HepG2 (cell line): ENCODE measurements around the gene ADAD2. TPM values are rescaled to one million over a fixed set of nuclear protein-coding genes. Genes with fewer than 3 reads are reported as not detected.

Experiments
- CREM ChIP-seq, 2 experiments: sonication (generic) in 1 of 2; formaldehyde crosslinking in 1 of 2; IDR thresholded peaks; 2 replicates each; pipeline versions ENCODE4 v1.4.0 to v1.6.1; 2016 to 2020; ENCODE audit warnings: antibody characterized with exemption in 1 of 2, mild to moderate bottlenecking in 1 of 2, missing genetic modification reagents in 1 of 2
- EHMT2 ChIP-seq: fragments of 200-600 bp; sonication (generic); IDR thresholded peaks from 2 replicates; pipeline ENCODE4 v1.7.0; 2017; ENCODE audit warnings: antibody characterized with exemption, low read depth, low read length, borderline replicate concordance
- GABPA ChIP-seq, 2 experiments: IDR thresholded peaks; 2 replicates each; pipeline ENCODE4 v1.6.1; 2011 to 2016; ENCODE audit warnings: low read depth in 2 of 2, low read length in 1 of 2, missing biosample characterization in 1 of 2, missing genetic modification characterization in 1 of 2
- HOXA7 ChIP-seq: sonication (generic); formaldehyde crosslinking; IDR thresholded peaks from 2 replicates; pipeline ENCODE4 v1.8.1; 2022; ENCODE audit warnings: mild to moderate bottlenecking, missing genetic modification reagents, moderate library complexity
- IKZF1 ChIP-seq: fragments of 450-650 bp; IDR thresholded peaks from 2 replicates; pipeline ENCODE4 v1.7.1; 2016
- IRF2 ChIP-seq: IDR thresholded peaks from 2 replicates; pipeline ENCODE4 v1.6.1; 2018; ENCODE audit warnings: missing genetic modification reagents, missing compliant biosample characterization
- JARID2 ChIP-seq: sonication (generic); formaldehyde crosslinking; IDR thresholded peaks from 2 replicates; pipeline ENCODE4 v1.8.1; 2023; ENCODE audit warnings: missing genetic modification reagents, inconsistent platforms; ENCODE audit not compliant: insufficient replicate concordance
- MIER2 ChIP-seq: IDR thresholded peaks from 2 replicates; pipeline ENCODE4 v1.6.1; 2016; ENCODE audit warnings: missing biosample characterization, missing genetic modification reagents
- MTA3 ChIP-seq: sonication (generic); formaldehyde crosslinking; IDR thresholded peaks from 2 replicates; pipeline ENCODE4 v1.4.0; 2020; ENCODE audit warnings: missing genetic modification reagents
- NPAS2 ChIP-seq: sonication (generic); formaldehyde crosslinking; IDR thresholded peaks from 2 replicates; pipeline ENCODE4 v1.8.0; 2022; ENCODE audit warnings: mild to moderate bottlenecking, missing genetic modification reagents, borderline replicate concordance
- NRL ChIP-seq: sonication (generic); formaldehyde crosslinking; IDR thresholded peaks from 2 replicates; pipeline ENCODE4 v1.5.0; 2020; ENCODE audit warnings: missing genetic modification reagents, mild to moderate bottlenecking, moderate library complexity, borderline replicate concordance
- POLR2AphosphoS5 ChIP-seq: IDR thresholded peaks from 2 replicates; pipeline ENCODE4 v1.6.1; 2012; ENCODE audit warnings: low read depth, low read length
- REPIN1 ChIP-seq: sonication (generic); formaldehyde crosslinking; IDR thresholded peaks from 2 replicates; pipeline ENCODE4 v1.8.0; 2022; ENCODE audit warnings: missing genetic modification reagents, low read depth, mild to moderate bottlenecking, borderline replicate concordance
- RORA ChIP-seq: sonication (generic); formaldehyde crosslinking; IDR thresholded peaks from 2 replicates; pipeline ENCODE4 v1.5.0; 2020; ENCODE audit warnings: mild to moderate bottlenecking, missing genetic modification reagents, moderate library complexity
- SAFB2 ChIP-seq: sonication (generic); formaldehyde crosslinking; IDR thresholded peaks from 2 replicates; pipeline ENCODE4 v1.5.1; 2020; ENCODE audit warnings: missing genetic modification reagents, low read depth, mild to moderate bottlenecking, borderline replicate concordance
- SNRNP70 ChIP-seq: fragments of 200-400 bp; formaldehyde crosslinking; IDR thresholded peaks from 2 replicates; pipeline ENCODE4 v1.6.1; 2017; ENCODE audit warnings: mild to moderate bottlenecking, low read depth, low read length, moderate library complexity
- SOX13 ChIP-seq, 3 experiments: fragments of 450-650 bp in 1 of 3; sonication (generic) in 1 of 3; formaldehyde crosslinking in 1 of 3; IDR thresholded peaks in 2 of 3; conservative IDR thresholded peaks in 1 of 3; 2 replicates each; pipeline versions ENCODE4 v1.5.0 to v1.6.1; 2016 to 2020; ENCODE audit warnings: antibody characterized with exemption in 1 of 3, mild to moderate bottlenecking in 1 of 3, missing compliant biosample characterization in 1 of 3, missing genetic modification reagents in 1 of 3, moderate library complexity in 1 of 3
- SRSF1 ChIP-seq: fragments of 200-400 bp; formaldehyde crosslinking; optimal IDR thresholded peaks from 2 replicates; pipeline ENCODE3; 2017; ENCODE audit warnings: mild to moderate bottlenecking, low read depth, low read length, moderate library complexity
- ZNF30 ChIP-seq: sonication (generic); formaldehyde crosslinking; IDR thresholded peaks from 2 replicates; pipeline ENCODE4 v1.5.0; 2020; ENCODE audit warnings: mild to moderate bottlenecking, missing genetic modification reagents
- ZNF382 ChIP-seq: sonication (generic); formaldehyde crosslinking; IDR thresholded peaks from 2 replicates; pipeline ENCODE4 v1.5.0; 2020; ENCODE audit warnings: missing genetic modification reagents, mild to moderate bottlenecking, borderline replicate concordance
- ZNF510 ChIP-seq: sonication (generic); formaldehyde crosslinking; IDR thresholded peaks from 2 replicates; pipeline ENCODE4 v1.4.0; 2020; ENCODE audit warnings: low read depth, mild to moderate bottlenecking, missing genetic modification reagents
- ZNF629 ChIP-seq: sonication (generic); formaldehyde crosslinking; conservative IDR thresholded peaks from 2 replicates; pipeline ENCODE4 v1.5.0; 2020; ENCODE audit warnings: missing genetic modification reagents
- ZSCAN9 ChIP-seq: IDR thresholded peaks from 2 replicates; pipeline ENCODE4 v1.6.1; 2016; ENCODE audit warnings: borderline replicate concordance
- polyA plus RNA-seq, 8 experiments: library from polyadenylated mRNA; depleted of rRNA in 3 of 8; stranded (reverse) in 7 of 8; unstranded in 1 of 8; fragments of >200 nt; fragmentation: Illumina TruSeq in 4 of 8; extraction: Trizol in 4 of 8; gene quantifications; 2 replicates each; pipeline versions ENCODE4 v1.2.1 to v1.2.3, GENCODE V29; 2011 to 2016; ENCODE audit warnings: low read depth in 4 of 8, missing spikeins in 1 of 8, mixed read lengths in 1 of 8; ENCODE audit not compliant: insufficient read depth in 1 of 8
- total RNA-seq, 5 experiments: library from RNA; depleted of rRNA; stranded (reverse); fragments of >200 nt; fragmentation: Illumina TruSeq; extraction: Trizol; gene quantifications; 2 replicates each; pipeline ENCODE4 v1.2.3, GENCODE V29; 2016; ENCODE audit warnings: low read depth in 1 of 5
- TF ChIP-seq, protein P1 (sequence below): IDR thresholded peaks from 2 replicates; pipeline ENCODE4 v1.6.1; 2016; ENCODE audit warnings: low read depth
- TF ChIP-seq, protein P2 (sequence below): IDR thresholded peaks from 2 replicates; pipeline ENCODE4 v1.4.0; 2020; ENCODE audit warnings: mild to moderate bottlenecking, missing genetic modification reagents

The ADAD2 gene
- total and polyA plus RNA-seq, 2 of the 13 experiments (the other 11 are each of a cell fraction or from before 2014, with no cell fraction given) = not detected

- TF ChIP-seq SNRNP70 (no peak), MTA3 (CRISPR knock-in tag) (no peak), ZNF629 (CRISPR knock-in tag) (no peak), REPIN1 (CRISPR knock-in tag) (peak; percentile 50; the same call in 1 of the 2 replicates), IRF2 (CRISPR knock-in tag) (no peak), MIER2 (no peak), RORA (CRISPR knock-in tag) (no peak), CREM (IDR thresholded peaks at IDR 0.05) (no peak), CREM (CRISPR knock-in tag; IDR thresholded peaks at IDR 0.05) (no peak), ZSCAN9 (CRISPR knock-in tag) (no peak), ZNF30 (CRISPR knock-in tag) (no peak), IKZF1 (no peak), ZNF510 (CRISPR knock-in tag) (no peak), EHMT2 (no peak), JARID2 (no peak), NRL (CRISPR knock-in tag) (peak; percentile 44; the same call in 1 of the 2 replicates), GABPA (IDR thresholded peaks at IDR 0.05; ENCODE audit: low read depth, low read length) (no peak), GABPA (CRISPR knock-in tag; IDR thresholded peaks at IDR 0.05; ENCODE audit: low read depth) (no peak), SAFB2 (CRISPR knock-in tag) (peak; percentile 54; the same call in 1 of the 2 replicates), NPAS2 (CRISPR knock-in tag) (no peak), SOX13 (IDR thresholded peaks at IDR 0.05) (no peak), SOX13 (CRISPR knock-in tag; conservative IDR thresholded peaks at IDR 0.05 in 1 of 2, IDR thresholded peaks at IDR 0.05 in 1 of 2) (no peak), SRSF1 (peak; percentile 15), POLR2AphosphoS5 (peak; percentile 56; the same call in 1 of the 2 replicates), HOXA7 (CRISPR knock-in tag) (no peak), ZNF382 (CRISPR knock-in tag) (no peak)
- TF ChIP-seq, protein P1, sequence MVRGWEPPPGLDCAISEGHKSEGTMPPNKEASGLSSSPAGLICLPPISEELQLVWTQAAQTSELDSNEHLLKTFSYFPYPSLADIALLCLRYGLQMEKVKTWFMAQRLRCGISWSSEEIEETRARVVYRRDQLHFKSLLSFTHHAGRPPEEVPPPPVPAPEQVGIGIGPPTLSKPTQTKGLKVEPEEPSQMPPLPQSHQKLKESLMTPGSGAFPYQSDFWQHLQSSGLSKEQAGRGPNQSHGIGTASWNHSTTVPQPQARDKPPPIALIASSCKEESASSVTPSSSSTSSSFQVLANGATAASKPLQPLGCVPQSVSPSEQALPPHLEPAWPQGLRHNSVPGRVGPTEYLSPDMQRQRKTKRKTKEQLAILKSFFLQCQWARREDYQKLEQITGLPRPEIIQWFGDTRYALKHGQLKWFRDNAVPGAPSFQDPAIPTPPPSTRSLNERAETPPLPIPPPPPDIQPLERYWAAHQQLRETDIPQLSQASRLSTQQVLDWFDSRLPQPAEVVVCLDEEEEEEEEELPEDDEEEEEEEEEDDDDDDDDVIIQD (CRISPR knock-in tag) = no peak
- TF ChIP-seq, protein P2, sequence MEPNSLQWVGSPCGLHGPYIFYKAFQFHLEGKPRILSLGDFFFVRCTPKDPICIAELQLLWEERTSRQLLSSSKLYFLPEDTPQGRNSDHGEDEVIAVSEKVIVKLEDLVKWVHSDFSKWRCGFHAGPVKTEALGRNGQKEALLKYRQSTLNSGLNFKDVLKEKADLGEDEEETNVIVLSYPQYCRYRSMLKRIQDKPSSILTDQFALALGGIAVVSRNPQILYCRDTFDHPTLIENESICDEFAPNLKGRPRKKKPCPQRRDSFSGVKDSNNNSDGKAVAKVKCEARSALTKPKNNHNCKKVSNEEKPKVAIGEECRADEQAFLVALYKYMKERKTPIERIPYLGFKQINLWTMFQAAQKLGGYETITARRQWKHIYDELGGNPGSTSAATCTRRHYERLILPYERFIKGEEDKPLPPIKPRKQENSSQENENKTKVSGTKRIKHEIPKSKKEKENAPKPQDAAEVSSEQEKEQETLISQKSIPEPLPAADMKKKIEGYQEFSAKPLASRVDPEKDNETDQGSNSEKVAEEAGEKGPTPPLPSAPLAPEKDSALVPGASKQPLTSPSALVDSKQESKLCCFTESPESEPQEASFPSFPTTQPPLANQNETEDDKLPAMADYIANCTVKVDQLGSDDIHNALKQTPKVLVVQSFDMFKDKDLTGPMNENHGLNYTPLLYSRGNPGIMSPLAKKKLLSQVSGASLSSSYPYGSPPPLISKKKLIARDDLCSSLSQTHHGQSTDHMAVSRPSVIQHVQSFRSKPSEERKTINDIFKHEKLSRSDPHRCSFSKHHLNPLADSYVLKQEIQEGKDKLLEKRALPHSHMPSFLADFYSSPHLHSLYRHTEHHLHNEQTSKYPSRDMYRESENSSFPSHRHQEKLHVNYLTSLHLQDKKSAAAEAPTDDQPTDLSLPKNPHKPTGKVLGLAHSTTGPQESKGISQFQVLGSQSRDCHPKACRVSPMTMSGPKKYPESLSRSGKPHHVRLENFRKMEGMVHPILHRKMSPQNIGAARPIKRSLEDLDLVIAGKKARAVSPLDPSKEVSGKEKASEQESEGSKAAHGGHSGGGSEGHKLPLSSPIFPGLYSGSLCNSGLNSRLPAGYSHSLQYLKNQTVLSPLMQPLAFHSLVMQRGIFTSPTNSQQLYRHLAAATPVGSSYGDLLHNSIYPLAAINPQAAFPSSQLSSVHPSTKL (CRISPR knock-in tag) = no peak
Observed at GRCh38 chr16:84144859-84145639, 45.9 kb upstream of the ADAD2 start, which contains the start of the genes DNAAF1 and HSDL1 (continued).
